Panc1 (cell line): ENCODE measurements around the gene ZNF85. TPM values are rescaled to one million over a fixed set of nuclear protein-coding genes. Genes with fewer than 3 reads are reported as not detected.
A peak's percentile ranks its signal among the peaks of the same experiment; 100 is the strongest.

Experiments used
- ATAC-seq: fragments of 200-7000 bp; cut with Tn5 transposase; 2 replicates; pipeline ENCODE4 v1.9.1; 2020; ENCODE audit warnings: mild to moderate bottlenecking, moderate library complexity
- Bru-seq: library from RNA; stranded (reverse); fragments of 400-500 nt; gene quantifications from one replicate; lab custom pipeline; 2021; lab: Mats Ljungman, UMichigan
- BruChase-seq, 2 experiments: library from RNA; stranded (reverse); fragments of 400-500 nt; gene quantifications; one replicate each; lab custom pipeline; 2021; lab: Mats Ljungman, UMichigan
- BruUV-seq: library from RNA; stranded (reverse); fragments of 400-500 nt; replicated peaks from 2 replicates; lab custom pipeline; 2021; lab: Mats Ljungman, UMichigan
- CTCF ChIA-PET: fragments of 300-600 bp; sonication (Branson Sonifier 250); formaldehyde crosslinking; loops from one replicate; lab custom pipeline; 2022; ENCODE audit warnings: antibody characterized with exemption; lab: Charles Lee
- POLR2A ChIA-PET: fragments of 300-600 bp; sonication (Branson Sonifier 250); formaldehyde crosslinking; loops from one replicate; lab custom pipeline; 2022; ENCODE audit warnings: antibody characterized with exemption; lab: Charles Lee
- DNase-seq: peaks from one replicate; pipeline ENCODE4 v3.0.0-alpha.2; 2010; ENCODE audit warnings: low read depth, low spot score
- H3K27ac ChIP-seq: 2 replicates; pipeline ENCODE4 v1.5.1; 2011; ENCODE audit warnings: mild to moderate bottlenecking, low read length, inconsistent platforms
- H3K27me3 ChIP-seq: fragments of 200-500 bp; sonication (Bioruptor generic); 2 replicates; pipeline ENCODE4 v1.6.0; 2014; ENCODE audit warnings: low read length, inconsistent platforms; ENCODE audit not compliant: control insufficient read depth, insufficient read depth
- H3K36me3 ChIP-seq: fragments of 200-500 bp; sonication (Bioruptor generic); 2 replicates; pipeline ENCODE4 v1.5.1; 2014; ENCODE audit warnings: inconsistent platforms, mild to moderate bottlenecking, low read length, moderate library complexity; ENCODE audit not compliant: control insufficient read depth, insufficient read depth
- H3K4me1 ChIP-seq: 2 replicates; pipeline ENCODE4 v1.5.1; 2011; ENCODE audit warnings: inconsistent platforms, mild to moderate bottlenecking, low read length, moderate library complexity; ENCODE audit not compliant: control insufficient read depth, insufficient read depth
- H3K4me3 ChIP-seq, 2 experiments: 2 replicates each; pipeline ENCODE4 v1.5.1; 2011 to 2012; ENCODE audit warnings: low read depth in 2 of 2, low read length in 2 of 2, mild to moderate bottlenecking in 2 of 2, inconsistent platforms in 1 of 2, moderate library complexity in 1 of 2
- H3K9me3 ChIP-seq: fragments of 200-500 bp; sonication (Bioruptor generic); 2 replicates; pipeline ENCODE4 v1.5.1; 2014; ENCODE audit warnings: low read depth, mild to moderate bottlenecking, inconsistent platforms, low read length, moderate library complexity; ENCODE audit not compliant: control insufficient read depth, insufficient read depth
- CTCF ChIP-seq: fragments of 450-650 bp; IDR thresholded peaks from 2 replicates; pipeline ENCODE4 v1.5.1; 2017; ENCODE audit warnings: mild to moderate bottlenecking
- POLR2AphosphoS5 ChIP-seq: IDR thresholded peaks from 2 replicates; pipeline ENCODE4 v1.6.1; 2012; ENCODE audit warnings: mild to moderate bottlenecking, low read depth, low read length, moderate library complexity
- REST ChIP-seq, 2 experiments: IDR thresholded peaks; 2 replicates each; pipeline ENCODE4 v1.6.1; 2011 to 2012; ENCODE audit warnings: low read depth in 2 of 2, control low read depth in 1 of 2, low read length in 1 of 2, mild to moderate bottlenecking in 1 of 2, moderate library complexity in 1 of 2; ENCODE audit not compliant: insufficient read depth in 1 of 2
- SIN3A ChIP-seq: IDR thresholded peaks from 2 replicates; pipeline ENCODE4 v1.6.1; 2012; ENCODE audit warnings: low read depth, mild to moderate bottlenecking, low read length, moderate library complexity, borderline replicate concordance; ENCODE audit not compliant: insufficient read depth
- in situ Hi-C: cut with HindIII; loops from 2 replicates; pipeline ENCODE4 v1.10.0; 2016; ENCODE audit warnings: low sequenced_read_pairs, low pct_unique_long_range_greater_than_20kb
- intact Hi-C: fragments of 100-400 bp; cut with micrococcal nuclease; formaldehyde crosslinking; loops from one replicate; pipeline ENCODE4 v1.10.0; 2022; ENCODE audit not compliant: unreplicated experiment
- long read RNA-seq: library from polyadenylated mRNA; unstranded; transcript quantifications from one replicate; pipeline ENCODE4 v2.0.0, GENCODE V29; 2021; ENCODE audit not compliant: unreplicated experiment
- polyA plus RNA-seq: library from polyadenylated mRNA; unstranded; fragments of >200 nt; gene quantifications from one replicate; pipeline ENCODE4 v1.2.1, GENCODE V29; 2012; ENCODE audit warnings: missing spikeins; ENCODE audit not compliant: insufficient read length
- total RNA-seq: library from RNA; stranded (reverse); gene quantifications from one replicate; pipeline ENCODE4 v1.2.1, GENCODE V29; 2021; ENCODE audit not compliant: unreplicated experiment

Gene ZNF85
- 7.4 TPM for total RNA-seq
- 3.3 TPM for polyA plus RNA-seq
- percentile 68 among the genes with signal in this experiment for Bru-seq, nascent RNA
- BruChase-seq, experiment 1, labeled RNA remaining after a 2-hour chase: percentile 64 among the genes with signal in this experiment
- BruChase-seq, experiment 2, labeled RNA remaining after a 6-hour chase: percentile 59 among the genes with signal in this experiment
- long read RNA-seq, transcript ZNF85-201 (4 exons, 1,531 nt): major isoform, 5 of 14 reads
- long read RNA-seq, partial matches to known transcripts: 0 of 14 reads
- long read RNA-seq, other reads (novel, unspliced or antisense): 4 of 14 reads

GRCh38 chr19:20923077-20923871 lies at the start of gene ZNF85:
Gene ZNF85, plus strand, starts transcription at chr19:20923251. Its CDS starts 150 bp downstream, at chr19:20923401.
- TF ChIP-seq POLR2AphosphoS5 (peak; percentile 36; the same call in 1 of the 2 replicates), CTCF (no peak), SIN3A (peak; percentile 40; the same call in 1 of the 2 replicates)
- CTCF ChIA-PET: no interaction called here
- no TSS peak for BruUV-seq

GRCh38 chr19:20879501-20879900 lies 43.5 kb upstream of the ZNF85 start:
- no peaks in the 10 kb centered on the region for H3K36me3 ChIP-seq
- H3K9me3 ChIP-seq: no peaks in the 10 kb centered on the region
- in situ Hi-C loops: no loop called here

More at GRCh38 chr19:20923077-20923871, at the start of gene ZNF85:
- POLR2A ChIA-PET: interaction anchor here (0.6 kb wide), 2 partner anchors 176 to 663 kb away, joined by 3 to 8 read pairs; no protein-coding TSS in a partner anchor
- H3K27ac ChIP-seq: peak within 1 kb of the TSS; percentile 54; the same call in 1 of the 2 replicates
- no peaks in the 10 kb centered on the region for H3K9me3 ChIP-seq
- in situ Hi-C loops (no loop called here), intact Hi-C loops (no loop called here)
- peak; percentile 76 for DNase-seq
- H3K4me3 ChIP-seq: peak within 1 kb of the TSS; percentile 82 to 88
- peak; percentile 99 for ATAC-seq
- H3K36me3 ChIP-seq: no peaks in the 10 kb centered on the region
- no peaks in the 10 kb centered on the region for H3K27me3 ChIP-seq
- H3K4me1 ChIP-seq: no peaks in the 10 kb centered on the region

GRCh38 chr19:20912973-20913372 lies 10.1 kb upstream of the ZNF85 start:
- POLR2A ChIA-PET: no interaction called here
- CTCF ChIA-PET: no interaction called here
- in situ Hi-C loops (no loop called here), intact Hi-C loops (no loop called here)
- Histone ChIP-seq H3K4me3 (no peak overlapping the region), H3K4me1 (no peaks in the 10 kb centered on the region), H3K27me3 (no peaks in the 10 kb centered on the region), H3K27ac (no peak overlapping the region), H3K9me3 (no peaks in the 10 kb centered on the region), H3K36me3 (no peaks in the 10 kb centered on the region)
- TF ChIP-seq CTCF (no peak), REST (IDR thresholded peaks at IDR 0.05; ENCODE audit: insufficient read depth in 1 of 2, low read depth in 2 of 2, low read length in 1 of 2) (no peak), POLR2AphosphoS5 (no peak), SIN3A (no peak)
- ATAC-seq (no peak), DNase-seq (no peak)
- BruUV-seq: no TSS peak

More at GRCh38 chr19:20879501-20879900, 43.5 kb upstream of the ZNF85 start:
- no peak for TF ChIP-seq POLR2AphosphoS5
- H3K27ac ChIP-seq: no peak overlapping the region
- intact Hi-C loops: no loop called here
- CTCF ChIA-PET: no interaction called here
- H3K4me3 ChIP-seq: no peak overlapping the region
- H3K27me3 ChIP-seq: no peaks in the 10 kb centered on the region
- no TSS peak for BruUV-seq
- no peaks in the 10 kb centered on the region for H3K4me1 ChIP-seq
- ATAC-seq (no peak), DNase-seq (no peak)
- POLR2A ChIA-PET: no interaction called here
